PC-3 (cell line): ENCODE measurements around the gene DGKB. TPM values are rescaled to one million over a fixed set of nuclear protein-coding genes. Genes with fewer than 3 reads are reported as not detected.

Source experiments
- ATAC-seq: fragments of 200-7000 bp; cut with Tn5 transposase; 2 replicates; pipeline ENCODE4 v1.9.1; 2020; ENCODE audit warnings: mild to moderate bottlenecking, moderate library complexity
- BruUV-seq: library from RNA; stranded (reverse); fragments of 400-500 nt; replicated peaks from 2 replicates; lab custom pipeline; 2021; lab: Mats Ljungman, UMichigan
- CTCF ChIA-PET: fragments of 300-600 bp; sonication (Branson Sonifier 250); formaldehyde crosslinking; loops from one replicate; lab custom pipeline; 2022; ENCODE audit warnings: antibody characterized with exemption; lab: Charles Lee
- POLR2A ChIA-PET: fragments of 300-600 bp; sonication (Branson Sonifier 250); formaldehyde crosslinking; loops from one replicate; lab custom pipeline; 2022; ENCODE audit warnings: antibody characterized with exemption; ENCODE audit not compliant: unreplicated experiment; lab: Charles Lee
- DNase-seq: peaks from one replicate; pipeline ENCODE4 v3.0.0-alpha.2; 2015
- H2AFZ ChIP-seq: fragments of 300-600 bp; sonication (generic); 2 replicates; pipeline ENCODE4 v1.6.0; 2016; ENCODE audit warnings: antibody characterized with exemption, low read length
- H3F3A ChIP-seq: fragments of 300-600 bp; sonication (generic); one replicate; pipeline ENCODE4 v1.6.0; 2017; ENCODE audit warnings: antibody characterized with exemption, low read length, control low read depth, mild to moderate bottlenecking; ENCODE audit not compliant: unreplicated experiment
- H3K27ac ChIP-seq: fragments of 300-600 bp; sonication (generic); 2 replicates; pipeline ENCODE4 v1.5.1; 2016; ENCODE audit warnings: mild to moderate bottlenecking, low read length
- H3K27me3 ChIP-seq: fragments of 300-600 bp; sonication (generic); 2 replicates; pipeline ENCODE4 v1.6.1; 2016; ENCODE audit warnings: low read length, mixed read lengths
- H3K36me3 ChIP-seq: fragments of 300-600 bp; sonication (generic); 2 replicates; pipeline ENCODE4 v1.6.1; 2016; ENCODE audit warnings: low read depth, mixed run types, low read length, mixed read lengths
- H3K4me1 ChIP-seq: fragments of 300-600 bp; sonication (generic); 2 replicates; pipeline ENCODE4 v1.5.1; 2016; ENCODE audit warnings: low read length; ENCODE audit not compliant: insufficient read depth
- H3K4me2 ChIP-seq: fragments of 300-600 bp; sonication (generic); 2 replicates; pipeline ENCODE4 v1.6.0; 2016; ENCODE audit warnings: low read length
- H3K4me3 ChIP-seq: fragments of 300-600 bp; sonication (generic); 2 replicates; pipeline ENCODE4 v1.5.1; 2016; ENCODE audit warnings: mild to moderate bottlenecking, low read length, mixed read lengths
- H3K79me2 ChIP-seq: fragments of 300-600 bp; sonication (generic); 2 replicates; pipeline ENCODE4 v1.6.1; 2017; ENCODE audit warnings: low read length, mixed read lengths
- H3K9ac ChIP-seq: fragments of 300-600 bp; sonication (generic); 2 replicates; pipeline ENCODE4 v1.6.0; 2016; ENCODE audit warnings: mild to moderate bottlenecking, low read length
- H3K9me2 ChIP-seq: fragments of 300-600 bp; sonication (generic); replicated peaks from 2 replicates; pipeline ENCODE4 v1.6.1; 2016; ENCODE audit warnings: mixed run types, low read length, mixed read lengths
- H3K9me3 ChIP-seq: fragments of 300-600 bp; sonication (generic); 2 replicates; pipeline ENCODE4 v1.6.1; 2016; ENCODE audit warnings: low read length, mixed read lengths
- H4K20me1 ChIP-seq: fragments of 300-600 bp; sonication (generic); 2 replicates; pipeline ENCODE4 v1.6.1; 2016; ENCODE audit warnings: low read length, mixed read lengths
- CTCF ChIP-seq: fragments of 300-600 bp; sonication (generic); conservative IDR thresholded peaks from 2 replicates; pipeline ENCODE4 v1.5.1; 2017; ENCODE audit warnings: antibody characterized with exemption, low read depth, mild to moderate bottlenecking, low read length
- EZH2 ChIP-seq: fragments of 300-600 bp; sonication (generic); IDR thresholded peaks from one replicate; pipeline ENCODE4 v1.6.1; 2017; ENCODE audit warnings: antibody characterized with exemption, mild to moderate bottlenecking, low read length; ENCODE audit not compliant: unreplicated experiment
- EZH2phosphoT487 ChIP-seq: fragments of 300-600 bp; sonication (generic); IDR thresholded peaks from 2 replicates; pipeline ENCODE4 v1.6.1; 2018; ENCODE audit warnings: mild to moderate bottlenecking, antibody characterized with exemption, low read length, borderline replicate concordance
- intact Hi-C: fragments of 100-400 bp; cut with micrococcal nuclease; formaldehyde crosslinking; loops from 2 replicates; pipeline ENCODE4 v1.9.0; 2023
- total RNA-seq: library from RNA; depleted of rRNA; stranded (reverse); fragments of >200 nt; gene quantifications from 2 replicates; pipeline ENCODE4 v1.2.3, GENCODE V29; 2014

The DGKB gene
- total RNA-seq, 1 experiment from 2014 or later, result 0.15 TPM

GRCh38 chr7:14419531-14419930, 483.0 kb downstream of the DGKB start:
- no peak overlapping the region for H2AFZ ChIP-seq
- ATAC-seq, result no peak
- H3K4me3 ChIP-seq, result no peak overlapping the region
- H3K9ac ChIP-seq, result no peak overlapping the region
- ChIA-PET CTCF (no interaction called here), POLR2A (no interaction called here)
- TF ChIP-seq EZH2, result no peak
- TF ChIP-seq CTCF, result no peak
- TF ChIP-seq EZH2phosphoT487, result no peak
- DNase-seq, result no peak
- H3K4me1 ChIP-seq, result no peaks in the 10 kb centered on the region
- H3K9me3 ChIP-seq, result no peaks in the 10 kb centered on the region
- H3K9me2 ChIP-seq, result no peaks in the 10 kb centered on the region
- H3K4me2 ChIP-seq, result no peak overlapping the region
- no peaks in the 10 kb centered on the region for H3F3A ChIP-seq
- no peaks in the 10 kb centered on the region for H4K20me1 ChIP-seq
- H3K79me2 ChIP-seq, result no peaks in the 10 kb centered on the region
- intact Hi-C loops, result no loop called here
- H3K36me3 ChIP-seq, result no peaks in the 10 kb centered on the region
- no peaks in the 10 kb centered on the region for H3K27me3 ChIP-seq
- no peak overlapping the region for H3K27ac ChIP-seq
- BruUV-seq, result no TSS peak

- Histone ChIP-seq H3K4me1 (no peaks in the 10 kb centered on the region), H3K27ac (no peak overlapping the region), H3K9me3 (no peaks in the 10 kb centered on the region), H3K36me3 (no peaks in the 10 kb centered on the region), H3F3A (no peaks in the 10 kb centered on the region), H3K9ac (no peak overlapping the region), H2AFZ (no peak overlapping the region), H3K4me2 (no peak overlapping the region), H4K20me1 (no peaks in the 10 kb centered on the region), H3K79me2 (no peaks in the 10 kb centered on the region), H3K9me2 (no peaks in the 10 kb centered on the region), H3K27me3 (no peaks in the 10 kb centered on the region), H3K4me3 (no peak overlapping the region)
- no peak for TF ChIP-seq EZH2phosphoT487
- TF ChIP-seq CTCF, result no peak
- TF ChIP-seq EZH2, result no peak
- POLR2A ChIA-PET, result no interaction called here
- DNase-seq (no peak), ATAC-seq (no peak)
- CTCF ChIA-PET, result no interaction called here
- BruUV-seq, result no TSS peak
- intact Hi-C loops, result no loop called here
Measured at GRCh38 chr7:14418633-14419032, 483.9 kb downstream of the DGKB start.

- Histone ChIP-seq H3K27me3 (no peaks in the 10 kb centered on the region), H3K4me3 (no peak overlapping the region), H3K4me2 (no peak overlapping the region), H3K9me2 (no peaks in the 10 kb centered on the region), H3K27ac (no peak overlapping the region), H3K36me3 (no peaks in the 10 kb centered on the region), H3K4me1 (no peaks in the 10 kb centered on the region), H3K9me3 (no peaks in the 10 kb centered on the region), H2AFZ (no peak overlapping the region), H3K9ac (no peak overlapping the region), H3K79me2 (no peaks in the 10 kb centered on the region), H3F3A (no peaks in the 10 kb centered on the region), H4K20me1 (no peaks in the 10 kb centered on the region)
- CTCF ChIA-PET, result no interaction called here
- no peak for ATAC-seq
- DNase-seq, result no peak
- no peak for TF ChIP-seq EZH2
- TF ChIP-seq EZH2phosphoT487, result no peak
- TF ChIP-seq CTCF, result no peak
- intact Hi-C loops, result no loop called here
- POLR2A ChIA-PET, result no interaction called here
- no TSS peak for BruUV-seq
Measured at GRCh38 chr7:14414274-14414986, 488.1 kb downstream of the DGKB start.
